ENCODE data around the gene IRF5. TPM values are rescaled to one million over a fixed set of nuclear protein-coding genes. Genes with fewer than 3 reads are reported as not detected.

The IRF5 gene
- total RNA-seq, 1 donor from 2014 or later = not detected

DNA sequence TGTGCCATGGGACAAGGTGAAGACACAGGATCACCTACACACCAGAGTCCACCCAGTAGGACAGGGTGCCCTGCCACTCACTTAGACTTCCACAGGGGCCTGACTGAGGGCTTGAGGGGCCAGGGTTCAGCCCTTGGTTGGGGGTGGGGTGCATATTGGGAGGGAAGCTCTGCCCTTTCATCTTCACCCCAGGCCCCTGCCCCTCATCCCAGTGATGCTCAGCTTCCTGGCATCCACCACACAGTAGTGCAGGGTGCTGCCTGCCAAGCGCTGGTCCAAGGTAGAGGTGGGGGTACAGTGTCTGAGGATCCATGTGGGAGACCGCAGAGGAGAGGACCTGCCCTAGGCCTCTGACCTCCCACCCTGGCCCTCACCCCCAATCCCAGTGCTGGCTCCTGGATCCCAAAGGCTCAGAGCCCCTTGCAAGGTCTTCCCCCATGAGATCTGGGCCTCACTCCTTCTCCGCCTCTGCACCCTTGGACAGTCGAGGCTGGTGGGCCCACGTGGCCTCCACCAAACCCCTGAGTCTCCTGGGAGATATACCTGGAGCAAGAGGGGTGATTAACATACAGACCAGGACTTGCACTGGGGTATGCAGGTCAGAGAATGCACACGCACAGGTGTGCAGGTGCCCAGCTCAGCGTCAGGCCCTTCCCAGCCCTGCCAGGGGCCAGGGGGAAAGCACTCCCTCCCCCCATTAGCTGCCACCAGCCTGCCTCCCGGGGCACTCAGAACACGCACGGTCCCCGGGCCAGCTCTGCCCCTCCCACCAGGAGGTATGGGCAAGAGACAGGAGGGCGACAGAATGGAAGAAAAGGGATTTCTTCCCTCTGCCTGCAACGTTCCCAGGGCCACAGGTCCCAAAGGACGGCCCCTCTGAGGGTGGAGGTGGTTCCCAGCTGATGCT lies 8.6 kb upstream of the IRF5 start:
- no peak overlapping the region for H3K27ac Mint-ChIP-seq (ENCODE audit: unreplicated experiment)
- DNase-seq (ENCODE audit: low read depth, low spot score) = no peak
- no peak overlapping the region for H3K4me3 Mint-ChIP-seq
- H3K36me3 Mint-ChIP-seq (ENCODE audit: low read depth) = no peaks in the 10 kb centered on the region
- H3K27me3 Mint-ChIP-seq (ENCODE audit: low read depth) = peaks cover 20% of the 10 kb centered on the region
- H3K4me1 Mint-ChIP-seq = no peaks in the 10 kb centered on the region
- TF ChIP-seq, protein P1, sequence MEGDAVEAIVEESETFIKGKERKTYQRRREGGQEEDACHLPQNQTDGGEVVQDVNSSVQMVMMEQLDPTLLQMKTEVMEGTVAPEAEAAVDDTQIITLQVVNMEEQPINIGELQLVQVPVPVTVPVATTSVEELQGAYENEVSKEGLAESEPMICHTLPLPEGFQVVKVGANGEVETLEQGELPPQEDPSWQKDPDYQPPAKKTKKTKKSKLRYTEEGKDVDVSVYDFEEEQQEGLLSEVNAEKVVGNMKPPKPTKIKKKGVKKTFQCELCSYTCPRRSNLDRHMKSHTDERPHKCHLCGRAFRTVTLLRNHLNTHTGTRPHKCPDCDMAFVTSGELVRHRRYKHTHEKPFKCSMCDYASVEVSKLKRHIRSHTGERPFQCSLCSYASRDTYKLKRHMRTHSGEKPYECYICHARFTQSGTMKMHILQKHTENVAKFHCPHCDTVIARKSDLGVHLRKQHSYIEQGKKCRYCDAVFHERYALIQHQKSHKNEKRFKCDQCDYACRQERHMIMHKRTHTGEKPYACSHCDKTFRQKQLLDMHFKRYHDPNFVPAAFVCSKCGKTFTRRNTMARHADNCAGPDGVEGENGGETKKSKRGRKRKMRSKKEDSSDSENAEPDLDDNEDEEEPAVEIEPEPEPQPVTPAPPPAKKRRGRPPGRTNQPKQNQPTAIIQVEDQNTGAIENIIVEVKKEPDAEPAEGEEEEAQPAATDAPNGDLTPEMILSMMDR (conservative IDR thresholded peaks at IDR 0.05) = no peak
- no peaks in the 10 kb centered on the region for H3K9me3 Mint-ChIP-seq

DNA sequence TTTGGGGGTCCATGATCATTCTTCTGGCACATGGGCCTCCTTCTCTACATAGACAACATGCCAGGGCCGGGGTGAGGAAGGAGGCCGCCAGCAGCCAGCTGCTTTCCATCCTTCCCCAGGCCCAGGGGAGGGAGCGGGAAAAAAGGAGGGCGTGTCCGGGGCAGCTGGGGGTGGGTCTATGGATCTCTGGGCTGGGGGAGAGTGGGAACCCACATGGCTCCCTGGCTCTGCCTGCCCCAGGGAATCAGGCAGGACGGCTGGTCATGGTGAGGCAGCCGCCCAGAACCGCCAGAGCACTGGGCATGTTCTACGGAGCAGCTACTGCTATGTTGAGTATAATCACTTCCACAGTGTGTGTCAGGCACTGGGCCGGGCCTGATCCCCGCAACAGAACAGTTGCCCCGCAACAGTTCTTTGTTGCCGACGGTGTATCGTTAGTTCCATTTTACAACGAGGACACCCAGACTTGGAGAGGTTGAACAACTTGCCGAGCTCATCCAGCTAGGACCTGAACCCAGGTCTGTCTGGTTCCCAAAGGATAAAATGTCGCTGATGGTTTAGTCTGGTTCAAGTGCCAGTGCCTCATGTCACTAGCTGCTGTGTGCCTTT lies 6.4 kb upstream of the IRF5 start:
- TF ChIP-seq, protein P1 (conservative IDR thresholded peaks at IDR 0.05) = no peak
- DNase-seq (ENCODE audit: low read depth, low spot score) = no peak
- Mint-ChIP-seq H3K27ac (ENCODE audit: unreplicated experiment) (no peak overlapping the region), H3K4me1 (no peaks in the 10 kb centered on the region), H3K4me3 (no peak overlapping the region), H3K36me3 (ENCODE audit: low read depth) (no peaks in the 10 kb centered on the region), H3K27me3 (ENCODE audit: low read depth) (peaks cover 29% of the 10 kb centered on the region), H3K9me3 (no peaks in the 10 kb centered on the region)

DNA sequence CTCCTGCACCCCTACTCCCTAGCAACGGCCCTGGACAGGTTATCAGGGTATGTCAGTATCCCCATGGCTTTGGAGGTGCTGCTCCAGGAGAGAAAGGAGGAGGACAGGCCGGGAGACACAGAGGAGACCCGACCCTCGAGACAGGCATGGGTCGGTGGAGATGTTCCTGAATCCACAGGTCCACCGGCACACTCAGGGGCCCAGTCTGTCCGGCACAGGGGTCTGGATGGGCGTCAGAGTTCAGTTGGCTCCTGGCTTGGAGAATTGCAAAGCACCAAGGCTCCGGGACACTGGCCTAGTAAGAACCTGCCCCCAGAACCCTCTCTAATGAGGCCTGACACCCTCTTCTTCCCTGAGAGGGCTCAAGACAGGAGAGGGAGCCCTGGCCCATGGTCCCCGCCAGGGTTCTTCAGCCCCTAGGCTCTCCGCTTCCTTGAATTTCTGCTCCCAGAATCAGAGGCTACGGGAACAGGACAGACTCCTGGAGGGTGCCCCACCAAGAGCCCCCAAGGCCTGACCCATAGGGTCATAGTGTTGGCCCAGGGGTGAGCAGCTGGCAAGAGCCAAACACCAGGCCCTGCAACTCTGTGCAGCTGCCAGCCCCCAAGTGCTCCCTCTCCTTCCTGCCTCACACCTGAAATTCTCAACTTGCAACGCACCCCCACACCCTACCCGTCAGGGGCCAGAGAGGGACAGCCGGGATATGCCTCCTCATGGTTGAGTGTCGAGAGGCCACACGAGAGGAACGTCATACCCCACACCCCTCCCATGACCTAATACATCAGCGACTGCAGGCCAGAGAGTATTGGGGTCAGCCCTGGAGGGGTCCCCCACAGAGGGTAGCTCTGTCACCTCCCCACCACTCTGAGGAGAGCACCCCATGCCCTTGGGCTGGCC lies 5.5 kb upstream of the IRF5 start:
- H3K36me3 Mint-ChIP-seq (ENCODE audit: low read depth) = no peaks in the 10 kb centered on the region
- H3K27me3 Mint-ChIP-seq (ENCODE audit: low read depth) = peaks cover 38% of the 10 kb centered on the region
- H3K27ac Mint-ChIP-seq (ENCODE audit: unreplicated experiment) = no peak overlapping the region
- no peak for DNase-seq (ENCODE audit: low read depth, low spot score)
- H3K4me3 Mint-ChIP-seq = no peak overlapping the region
- TF ChIP-seq, protein P1 (conservative IDR thresholded peaks at IDR 0.05) = no peak
- H3K9me3 Mint-ChIP-seq = no peaks in the 10 kb centered on the region
- peaks cover 5% of the 10 kb centered on the region for H3K4me1 Mint-ChIP-seq

DNA sequence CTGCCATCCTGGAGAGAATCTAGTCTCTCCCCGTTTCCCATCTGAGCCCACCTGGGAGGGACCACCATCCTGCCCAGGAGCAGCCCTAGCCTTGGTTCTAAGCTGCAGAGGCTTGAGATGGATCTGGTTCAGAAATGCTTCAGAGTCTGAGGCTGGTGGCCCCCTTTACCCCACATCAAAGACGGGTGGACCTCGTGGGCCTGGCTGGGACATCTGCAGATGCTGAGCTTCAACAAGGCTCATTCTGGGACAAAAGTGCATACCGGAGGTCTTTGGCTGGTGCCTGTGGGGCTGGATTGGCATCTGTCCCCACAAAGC lies 4.9 kb upstream of the IRF5 start:
- no peak for DNase-seq (ENCODE audit: low read depth, low spot score)
- no peaks in the 10 kb centered on the region for H3K36me3 Mint-ChIP-seq (ENCODE audit: low read depth)
- peaks cover 43% of the 10 kb centered on the region for H3K27me3 Mint-ChIP-seq (ENCODE audit: low read depth)
- TF ChIP-seq, protein P1 (conservative IDR thresholded peaks at IDR 0.05) = no peak
- H3K4me3 Mint-ChIP-seq = no peak overlapping the region
- H3K9me3 Mint-ChIP-seq = no peaks in the 10 kb centered on the region
- H3K27ac Mint-ChIP-seq (ENCODE audit: unreplicated experiment) = no peak overlapping the region
- H3K4me1 Mint-ChIP-seq = peaks cover 7% of the 10 kb centered on the region

DNA sequence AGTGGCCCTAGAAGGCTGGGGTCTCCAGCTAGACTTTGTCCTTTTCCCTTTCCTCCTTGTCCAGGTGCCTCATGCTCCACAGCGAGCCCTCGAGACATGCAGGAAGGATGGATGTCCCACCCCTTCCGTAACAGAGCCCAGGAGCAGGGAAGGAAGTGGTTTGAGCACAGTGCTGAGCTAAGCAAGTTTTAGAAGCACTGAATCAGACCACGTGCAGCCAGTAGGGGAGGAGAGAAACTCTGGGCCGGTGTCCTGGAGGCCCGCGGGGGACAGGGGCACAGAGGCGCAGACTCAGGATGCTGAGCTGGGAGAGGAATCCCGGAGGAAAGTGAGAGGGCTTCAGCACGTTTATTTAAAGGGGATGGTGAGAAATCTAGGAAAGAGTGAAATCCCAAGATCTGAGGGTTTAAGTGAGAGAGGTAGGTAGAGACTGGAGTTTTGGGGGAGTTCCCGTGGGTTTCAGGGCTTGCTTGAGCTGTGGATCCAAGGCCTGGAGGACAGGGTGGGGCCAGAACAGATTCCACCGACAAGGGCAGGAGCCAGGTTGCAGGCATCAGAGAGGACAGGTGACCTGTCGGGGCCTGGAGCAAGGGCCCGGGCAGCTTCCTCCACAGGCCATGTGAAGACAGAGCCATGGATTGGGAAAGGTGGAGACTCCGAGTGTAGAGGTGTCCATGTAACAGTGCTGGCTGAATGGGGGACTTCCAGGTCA lies 4.4 kb upstream of the IRF5 start:
- Mint-ChIP-seq H3K4me3 (no peak overlapping the region), H3K27ac (ENCODE audit: unreplicated experiment) (no peak overlapping the region), H3K36me3 (ENCODE audit: low read depth) (no peaks in the 10 kb centered on the region), H3K9me3 (no peaks in the 10 kb centered on the region), H3K27me3 (ENCODE audit: low read depth) (peaks cover 44% of the 10 kb centered on the region), H3K4me1 (peaks cover 8% of the 10 kb centered on the region)
- TF ChIP-seq, protein P1 (conservative IDR thresholded peaks at IDR 0.05) = no peak
- no peak for DNase-seq (ENCODE audit: low read depth, low spot score)
